MCF 10A (cell line): ENCODE data around the gene SOX5. TPM values are rescaled to one million over a fixed set of nuclear protein-coding genes. Genes with fewer than 3 reads are reported as not detected.

ENCODE experiments used
- BruUV-seq: library from RNA; stranded (reverse); fragments of 400-500 nt; replicated peaks from 2 replicates; lab custom pipeline; 2021; lab: Mats Ljungman, UMichigan
- CTCF ChIA-PET: fragments of 300-600 bp; sonication (Branson Sonifier 250); formaldehyde crosslinking; extraction: SDS; loops from one replicate; lab custom pipeline; 2021; ENCODE audit warnings: antibody characterized with exemption, inconsistent platforms; lab: Yijun Ruan, JAX
- POLR2A ChIA-PET: fragments of 300-600, 350-650 bp; sonication (Branson Sonifier 250); formaldehyde crosslinking; extraction: SDS; loops from one replicate; lab custom pipeline; 2020; ENCODE audit warnings: antibody characterized with exemption, inconsistent platforms; lab: Yijun Ruan, JAX
- DNase-seq: peaks from one replicate; pipeline ENCODE4 v3.0.0-alpha.2; 2018; ENCODE audit not compliant: unreplicated experiment
- H3K27ac Mint-ChIP-seq: one replicate; pipeline ENCODE4 v1.8.0; 2022; ENCODE audit warnings: mild to moderate bottlenecking, low read depth, mixed read lengths; ENCODE audit not compliant: unreplicated experiment
- H3K27me3 Mint-ChIP-seq: one replicate; pipeline ENCODE4 v1.8.0; 2022; ENCODE audit warnings: mixed read lengths; ENCODE audit not compliant: insufficient read depth, unreplicated experiment
- H3K36me3 Mint-ChIP-seq: one replicate; pipeline ENCODE4 v1.8.0; 2022; ENCODE audit warnings: mild to moderate bottlenecking, moderate library complexity, mixed read lengths; ENCODE audit not compliant: insufficient read depth, unreplicated experiment
- H3K4me1 Mint-ChIP-seq: one replicate; pipeline ENCODE4 v1.8.0; 2022; ENCODE audit warnings: mixed read lengths; ENCODE audit not compliant: insufficient read depth, unreplicated experiment
- H3K4me3 Mint-ChIP-seq: one replicate; pipeline ENCODE4 v1.8.0; 2022; ENCODE audit warnings: mild to moderate bottlenecking, moderate library complexity, mixed read lengths; ENCODE audit not compliant: unreplicated experiment
- H3K9me3 Mint-ChIP-seq: one replicate; pipeline ENCODE4 v1.8.0; 2022; ENCODE audit warnings: mixed read lengths; ENCODE audit not compliant: unreplicated experiment
- CTCF ChIP-seq: fragments of 200-600 bp; IDR thresholded peaks from one replicate; pipeline ENCODE4 v1.8.0; 2022; ENCODE audit warnings: antibody characterized with exemption, mild to moderate bottlenecking; ENCODE audit not compliant: unreplicated experiment
- intact Hi-C: fragments of 100-400 bp; cut with micrococcal nuclease; formaldehyde crosslinking; loops from 2 replicates; pipeline ENCODE4 v1.14.1; 2022
- total RNA-seq: library from RNA; stranded (reverse); gene quantifications from 2 replicates; pipeline ENCODE4 v1.2.3, GENCODE V29; 2022

The SOX5 gene
- total RNA-seq, 1 experiment from 2014 or later, result 0.91 TPM

DNA sequence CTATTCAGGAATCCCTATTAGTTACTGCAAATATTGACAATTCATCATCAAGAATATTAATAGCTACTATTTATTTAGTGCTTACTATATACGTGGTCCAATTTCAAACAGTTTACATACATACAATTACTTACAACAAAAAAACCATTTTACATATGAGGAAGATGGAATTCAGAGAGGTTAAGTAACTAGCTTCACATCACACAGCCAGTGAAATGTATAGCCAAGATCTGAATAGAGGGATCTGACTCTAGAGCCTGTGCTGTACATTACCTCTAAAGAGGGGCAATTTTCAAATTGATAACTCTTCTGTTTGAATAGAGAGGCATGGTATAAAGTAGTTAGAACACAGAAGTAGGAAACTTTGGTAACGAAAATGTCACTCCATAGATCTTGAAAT is 18.3 kb downstream of the SOX5 start:
- BruUV-seq, result no TSS peak
- Mint-ChIP-seq H3K27me3 (peaks cover 95% of the 10 kb centered on the region), H3K27ac (no peak overlapping the region), H3K4me1 (no peaks in the 10 kb centered on the region), H3K36me3 (no peaks in the 10 kb centered on the region), H3K9me3 (no peaks in the 10 kb centered on the region), H3K4me3 (no peak overlapping the region)
- ChIA-PET POLR2A (interaction anchor here (0.6 kb wide), 1 partner anchor 405 kb away, joined by 3 read pairs; no protein-coding TSS in a partner anchor), CTCF (no interaction called here)
- no peak for TF ChIP-seq CTCF
- intact Hi-C loops, result no loop called here
- DNase-seq, result no peak

- Mint-ChIP-seq H3K4me1 (no peaks in the 10 kb centered on the region), H3K36me3 (no peaks in the 10 kb centered on the region), H3K9me3 (no peaks in the 10 kb centered on the region), H3K27me3 (peaks cover 95% of the 10 kb centered on the region), H3K27ac (no peak overlapping the region), H3K4me3 (no peak overlapping the region)
- CTCF ChIA-PET, result interaction anchor here (0.7 kb wide), 1 partner anchor 1856 kb away, joined by 3 read pairs; no protein-coding TSS in a partner anchor
- POLR2A ChIA-PET, result interaction anchor here (0.6 kb wide), 1 partner anchor 405 kb away, joined by 3 read pairs; no protein-coding TSS in a partner anchor
- intact Hi-C loops, result no loop called here
- no peak for TF ChIP-seq CTCF
- BruUV-seq, result no TSS peak
- no peak for DNase-seq
Observed at GRCh38 chr12:23930599-23930998, 18.9 kb downstream of the SOX5 start.

GRCh38 chr12:23929906-23930305 is 19.6 kb downstream of the SOX5 start:
- peaks cover 94% of the 10 kb centered on the region for H3K27me3 Mint-ChIP-seq
- BruUV-seq, result no TSS peak

GRCh38 chr12:23927907-23928306 is 21.6 kb downstream of the SOX5 start:
- H3K36me3 Mint-ChIP-seq, result no peaks in the 10 kb centered on the region
- no peaks in the 10 kb centered on the region for H3K9me3 Mint-ChIP-seq
- no peak overlapping the region for H3K27ac Mint-ChIP-seq
- intact Hi-C loops, result no loop called here
- CTCF ChIA-PET, result no interaction called here
- POLR2A ChIA-PET, result no interaction called here
- no peaks in the 10 kb centered on the region for H3K4me1 Mint-ChIP-seq
- BruUV-seq, result no TSS peak
- TF ChIP-seq CTCF, result no peak
- no peak for DNase-seq
- H3K4me3 Mint-ChIP-seq, result no peak overlapping the region
- H3K27me3 Mint-ChIP-seq, result peaks cover 94% of the 10 kb centered on the region

More at GRCh38 chr12:23929906-23930305, 19.6 kb downstream of the SOX5 start:
- Mint-ChIP-seq H3K4me1 (no peaks in the 10 kb centered on the region), H3K4me3 (no peak overlapping the region), H3K36me3 (no peaks in the 10 kb centered on the region), H3K9me3 (no peaks in the 10 kb centered on the region), H3K27ac (no peak overlapping the region)
- intact Hi-C loops, result no loop called here
- no peak for TF ChIP-seq CTCF
- POLR2A ChIA-PET, result no interaction called here
- no peak for DNase-seq
- CTCF ChIA-PET, result interaction anchor here (0.7 kb wide), 2 partner anchors 199 to 1856 kb away, joined by 3 read pairs; no protein-coding TSS in a partner anchor
